Mucosa of gallbladder (tissue), 1 donor: ENCODE results near the gene PLAU. TPM values are rescaled to one million over a fixed set of nuclear protein-coding genes. Genes with fewer than 3 reads are reported as not detected.
"Not testable (repeated sequence)": the region's sequence is repeated elsewhere in the genome, so short reads cannot be mapped to it uniquely, and the experiment has no call there.

Experiments
- DNase-seq: peaks from one replicate; pipeline ENCODE4 v3.0.0-alpha.2; 2020; ENCODE audit warnings: low spot score
- total RNA-seq: library from RNA; stranded (reverse); gene quantifications from one replicate; pipeline ENCODE4 v1.2.1, GENCODE V29; 2021
- donor health status: DM: no; HTN: no; CAD: no.

Gene PLAU
- total RNA-seq, 1 donor from 2014 or later = 15.5 TPM

GRCh38 chr10:73950155-73950948, 39.4 kb downstream of the PLAU start:
- DNase-seq = no peak

DNA sequence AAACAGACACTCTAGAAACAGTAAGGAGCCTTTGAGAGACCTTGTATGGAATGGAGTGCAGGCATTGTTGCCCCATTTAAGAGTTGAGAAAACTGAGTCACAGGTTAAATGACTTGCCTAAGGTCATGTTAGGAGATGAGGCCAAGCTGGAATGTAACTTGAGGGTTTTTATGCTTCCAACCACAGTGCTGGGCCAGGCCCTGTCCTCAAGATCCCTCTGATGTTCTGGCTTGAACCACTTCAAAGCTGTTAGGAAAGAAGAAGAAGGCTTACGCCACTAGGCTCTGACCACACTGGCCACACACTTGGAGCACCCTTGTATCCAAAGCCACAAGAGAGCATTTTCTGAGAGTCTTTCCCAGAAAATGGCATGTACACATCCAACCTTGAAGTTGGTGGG, 42.7 kb downstream of the PLAU start:
- DNase-seq = no peak

DNA sequence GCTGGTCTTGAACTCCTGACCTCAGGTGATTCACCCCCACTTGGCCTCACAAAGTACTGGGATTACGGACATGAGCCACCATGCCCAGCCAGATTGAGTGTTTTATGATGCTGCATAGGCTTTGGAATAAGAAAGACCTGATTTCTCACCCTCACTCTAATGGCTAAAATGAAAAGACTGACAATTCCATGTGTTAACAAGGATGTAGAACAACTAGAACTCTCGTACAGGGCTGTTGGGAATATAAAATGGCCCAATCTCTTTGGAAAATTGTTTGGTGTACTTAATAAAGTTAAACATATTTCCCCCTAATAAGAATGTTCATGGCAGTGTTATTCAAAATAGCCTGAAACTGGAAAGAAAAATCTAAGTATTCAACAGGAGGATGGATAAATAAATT, 43.8 kb downstream of the PLAU start:
- DNase-seq = no peak

- no peak for DNase-seq
Measured at GRCh38 chr10:73955719-73956118, 44.8 kb downstream of the PLAU start.

DNA sequence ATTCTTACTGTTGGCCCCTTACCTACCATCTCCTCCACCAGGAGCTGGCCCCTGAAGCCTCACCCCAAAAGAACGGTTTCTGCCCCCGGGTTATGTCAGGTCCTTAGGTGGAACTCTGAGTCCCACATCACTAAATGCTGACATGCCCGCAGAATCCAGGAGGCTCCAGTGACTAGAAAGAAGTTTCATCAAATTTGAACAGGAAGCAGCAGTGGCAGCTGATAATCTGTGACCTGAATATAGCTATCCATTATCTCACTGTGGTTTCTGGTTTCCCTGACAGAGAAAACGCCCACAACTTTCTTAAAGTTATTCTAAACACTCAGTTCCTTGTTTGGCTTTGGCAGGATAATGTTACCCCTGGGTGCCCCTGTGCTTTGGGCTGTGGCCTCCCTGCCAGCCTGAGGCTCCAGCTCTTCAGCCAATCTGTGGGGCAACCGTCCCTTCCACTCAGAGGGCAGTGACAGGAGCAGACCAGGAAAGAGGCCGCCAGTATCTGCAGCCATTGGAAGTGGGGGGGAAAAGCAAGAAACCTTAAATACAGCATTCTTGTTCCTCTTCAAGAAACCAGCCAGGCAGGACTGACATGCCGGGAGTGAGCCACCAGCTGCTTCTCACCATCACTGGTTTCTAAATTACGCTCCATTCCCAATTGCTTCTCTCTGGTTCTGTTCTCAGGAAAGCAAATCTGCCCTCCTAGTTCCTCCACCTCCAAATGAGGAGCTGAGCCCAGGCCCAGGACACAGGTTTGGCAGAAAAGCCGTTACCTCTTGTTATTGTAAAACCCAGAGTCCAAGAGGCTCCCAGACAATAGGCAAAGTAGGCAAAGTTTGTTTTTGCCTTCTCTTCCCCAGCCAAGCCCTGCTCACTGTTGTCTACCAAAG, 45.8 kb downstream of the PLAU start:
- DNase-seq = no peak

GRCh38 chr10:73959484-73960243, 48.7 kb downstream of the PLAU start:
- DNase-seq = no peak

GRCh38 chr10:73962386-73962785, 51.5 kb downstream of the PLAU start:
- DNase-seq = no peak

DNA sequence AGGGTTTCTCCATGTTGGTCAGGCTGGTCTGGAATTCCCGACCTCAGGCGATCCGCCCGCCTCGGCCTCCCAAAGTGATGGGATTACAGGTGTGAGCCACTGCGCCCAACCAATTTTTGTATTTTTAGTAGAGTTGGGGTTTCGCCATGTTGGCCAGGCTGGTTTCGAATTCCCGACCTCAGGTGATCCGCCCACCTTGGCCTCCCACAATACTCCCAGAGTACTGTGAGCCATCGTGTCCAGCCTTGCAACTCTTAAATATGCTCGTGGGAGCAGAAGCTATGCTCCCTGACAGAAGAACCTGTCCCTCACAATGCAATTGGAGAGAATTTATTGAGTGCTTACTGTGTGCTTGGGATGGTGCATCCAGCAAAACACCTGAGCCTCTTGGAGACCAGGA, 52.6 kb downstream of the PLAU start:
- DNase-seq = not testable (repeated sequence)

DNA sequence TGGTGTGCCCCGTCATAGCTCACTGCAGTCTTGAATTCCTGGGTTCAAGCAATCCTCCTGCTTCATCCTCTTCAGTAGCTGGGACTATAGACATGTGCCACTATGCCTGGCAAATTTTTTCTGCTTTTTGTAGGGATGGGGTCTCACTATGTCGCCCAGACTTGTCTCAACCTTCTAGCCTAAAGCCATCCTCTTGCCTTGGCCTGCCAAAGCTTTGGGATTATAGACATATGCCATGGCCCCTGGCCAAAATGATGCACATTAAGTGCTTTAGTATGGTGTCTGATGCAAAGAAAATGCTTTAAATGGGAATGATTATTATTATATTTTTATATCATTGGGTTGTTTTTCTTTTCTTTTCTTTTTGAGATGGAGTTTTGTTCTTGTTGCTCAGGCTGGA, 53.8 kb downstream of the PLAU start:
- no peak for DNase-seq

GRCh38 chr10:73965267-73965889, 54.4 kb downstream of the PLAU start:
- not testable (repeated sequence) for DNase-seq

- peak; percentile 78 for DNase-seq
Measured at GRCh38 chr10:73965890-73966768, 55.2 kb downstream of the PLAU start.

GRCh38 chr10:73967022-73967429, 56.1 kb downstream of the PLAU start:
- no peak for DNase-seq

Other genes starting within 250 kb of the PLAU start
- 8.2 TPM for gene AGAP5, start 213.0 kb upstream of the PLAU start, total RNA-seq
- 90.1 TPM for gene SEC24C, start 166.8 kb upstream of the PLAU start, total RNA-seq
- 28.0 TPM for gene CHCHD1, start 129.1 kb upstream of the PLAU start, total RNA-seq
- 170 TPM for gene ZSWIM8, start 125.5 kb upstream of the PLAU start, total RNA-seq
- 41.9 TPM for gene NDST2, start 99.5 kb upstream of the PLAU start, total RNA-seq
- gene CAMK2G, start 36.6 kb upstream of the PLAU start, total RNA-seq = 43.7 TPM
- 216 TPM for gene VCL, start 87.0 kb downstream of the PLAU start, total RNA-seq
- gene AP3M1, start 239.7 kb downstream of the PLAU start, total RNA-seq = 35.9 TPM
- 13.0 TPM for gene ADK, start 240.1 kb downstream of the PLAU start, total RNA-seq